ENCODE data around the gene UBE4B.

Gene UBE4B

GRCh38 chr1:10032590-10033358, at the start of gene UBE4B:
Gene UBE4B (plus strand): TSS chr1:10032958. CDS start chr1:10033671, 713 bp downstream.
- TF ChIP-seq, protein P1, sequence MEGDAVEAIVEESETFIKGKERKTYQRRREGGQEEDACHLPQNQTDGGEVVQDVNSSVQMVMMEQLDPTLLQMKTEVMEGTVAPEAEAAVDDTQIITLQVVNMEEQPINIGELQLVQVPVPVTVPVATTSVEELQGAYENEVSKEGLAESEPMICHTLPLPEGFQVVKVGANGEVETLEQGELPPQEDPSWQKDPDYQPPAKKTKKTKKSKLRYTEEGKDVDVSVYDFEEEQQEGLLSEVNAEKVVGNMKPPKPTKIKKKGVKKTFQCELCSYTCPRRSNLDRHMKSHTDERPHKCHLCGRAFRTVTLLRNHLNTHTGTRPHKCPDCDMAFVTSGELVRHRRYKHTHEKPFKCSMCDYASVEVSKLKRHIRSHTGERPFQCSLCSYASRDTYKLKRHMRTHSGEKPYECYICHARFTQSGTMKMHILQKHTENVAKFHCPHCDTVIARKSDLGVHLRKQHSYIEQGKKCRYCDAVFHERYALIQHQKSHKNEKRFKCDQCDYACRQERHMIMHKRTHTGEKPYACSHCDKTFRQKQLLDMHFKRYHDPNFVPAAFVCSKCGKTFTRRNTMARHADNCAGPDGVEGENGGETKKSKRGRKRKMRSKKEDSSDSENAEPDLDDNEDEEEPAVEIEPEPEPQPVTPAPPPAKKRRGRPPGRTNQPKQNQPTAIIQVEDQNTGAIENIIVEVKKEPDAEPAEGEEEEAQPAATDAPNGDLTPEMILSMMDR (IDR thresholded peaks at IDR 0.05; ENCODE audit: low read depth, low read length): peak; percentile 92
- DNase-seq: peak; percentile 98
- H3K27me3 ChIP-seq (ENCODE audit: insufficient read depth, low read depth, severe bottlenecking): no peaks in the 10 kb centered on the region
- H3K4me3 ChIP-seq (ENCODE audit: low read depth, low read length): peak within 1 kb of the TSS; percentile 72
- peaks cover 2% of the 10 kb centered on the region for H3K9me3 ChIP-seq (ENCODE audit: severe bottlenecking)
- peaks cover 18% of the 10 kb centered on the region for H3K36me3 ChIP-seq
- H3K27ac ChIP-seq: peak within 1 kb of the TSS; percentile 93

DNA sequence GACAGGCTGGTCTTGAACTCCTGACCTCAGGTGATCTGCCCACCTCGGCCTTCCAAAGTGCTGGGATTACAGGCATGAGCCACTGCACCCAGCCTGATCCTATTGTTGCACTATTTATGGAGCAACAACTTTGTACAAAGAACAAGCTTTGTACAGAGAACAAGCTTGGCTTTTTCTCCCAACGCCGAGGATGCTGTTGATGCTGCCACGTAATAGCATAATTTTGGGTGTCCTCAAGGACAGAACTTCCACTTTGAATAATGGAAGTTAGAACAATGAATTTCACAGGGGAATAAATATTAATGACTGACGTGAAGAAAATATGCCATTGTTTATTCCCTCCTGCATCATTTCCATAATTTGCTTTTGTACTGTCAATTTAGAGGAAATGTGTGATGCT, 48.5 kb upstream of the UBE4B start:
- no peaks in the 10 kb centered on the region for H3K9me3 ChIP-seq (ENCODE audit: severe bottlenecking)

GRCh38 chr1:9985001-9985400, 47.8 kb upstream of the UBE4B start:
- TF ChIP-seq, protein P1 (IDR thresholded peaks at IDR 0.05; ENCODE audit: low read depth, low read length): no peak
- no peak overlapping the region for H3K27ac ChIP-seq
- no peak for DNase-seq
- H3K4me3 ChIP-seq (ENCODE audit: low read depth, low read length): no peak overlapping the region
- peaks cover 11% of the 10 kb centered on the region for H3K36me3 ChIP-seq
- H3K27me3 ChIP-seq (ENCODE audit: insufficient read depth, low read depth, severe bottlenecking): no peaks in the 10 kb centered on the region
- no peaks in the 10 kb centered on the region for H3K9me3 ChIP-seq (ENCODE audit: severe bottlenecking)

More for the DNA sequence above, 48.5 kb upstream of the UBE4B start:
- TF ChIP-seq, protein P1 (IDR thresholded peaks at IDR 0.05; ENCODE audit: low read depth, low read length): no peak
- H3K36me3 ChIP-seq: peaks cover 11% of the 10 kb centered on the region
- DNase-seq: no peak
- no peaks in the 10 kb centered on the region for H3K27me3 ChIP-seq (ENCODE audit: insufficient read depth, low read depth, severe bottlenecking)
- no peak overlapping the region for H3K4me3 ChIP-seq (ENCODE audit: low read depth, low read length)
- no peak overlapping the region for H3K27ac ChIP-seq

GRCh38 chr1:9989773-9990172, 43.0 kb upstream of the UBE4B start:
- H3K27ac ChIP-seq: no peak overlapping the region
- H3K9me3 ChIP-seq (ENCODE audit: severe bottlenecking): no peaks in the 10 kb centered on the region
- no peaks in the 10 kb centered on the region for H3K27me3 ChIP-seq (ENCODE audit: insufficient read depth, low read depth, severe bottlenecking)
- TF ChIP-seq, protein P1 (IDR thresholded peaks at IDR 0.05; ENCODE audit: low read depth, low read length): no peak
- no peaks in the 10 kb centered on the region for H3K36me3 ChIP-seq
- DNase-seq: no peak
- no peak overlapping the region for H3K4me3 ChIP-seq (ENCODE audit: low read depth, low read length)

- Histone ChIP-seq H3K4me3 (ENCODE audit: low read depth, low read length) (no peak overlapping the region), H3K27ac (no peak overlapping the region), H3K9me3 (ENCODE audit: severe bottlenecking) (no peaks in the 10 kb centered on the region), H3K27me3 (ENCODE audit: insufficient read depth, low read depth, severe bottlenecking) (no peaks in the 10 kb centered on the region), H3K36me3 (no peaks in the 10 kb centered on the region)
- DNase-seq: no peak
- TF ChIP-seq, protein P1 (IDR thresholded peaks at IDR 0.05; ENCODE audit: low read depth, low read length): no peak
Observed at GRCh38 chr1:9990944-9991343, 41.8 kb upstream of the UBE4B start.

All from WERI-Rb-1 (cell line).